Ramos (cell line): ENCODE measurements around the gene DISP3.

Experiments used
- in situ Hi-C: fragments of 300-500 bp; cut with MboI; formaldehyde crosslinking; loops from one replicate; pipeline ENCODE4 v1.14.3; 2022; ENCODE audit warnings: low sequenced_read_pairs; ENCODE audit not compliant: unreplicated experiment

DISP3 gene

DNA sequence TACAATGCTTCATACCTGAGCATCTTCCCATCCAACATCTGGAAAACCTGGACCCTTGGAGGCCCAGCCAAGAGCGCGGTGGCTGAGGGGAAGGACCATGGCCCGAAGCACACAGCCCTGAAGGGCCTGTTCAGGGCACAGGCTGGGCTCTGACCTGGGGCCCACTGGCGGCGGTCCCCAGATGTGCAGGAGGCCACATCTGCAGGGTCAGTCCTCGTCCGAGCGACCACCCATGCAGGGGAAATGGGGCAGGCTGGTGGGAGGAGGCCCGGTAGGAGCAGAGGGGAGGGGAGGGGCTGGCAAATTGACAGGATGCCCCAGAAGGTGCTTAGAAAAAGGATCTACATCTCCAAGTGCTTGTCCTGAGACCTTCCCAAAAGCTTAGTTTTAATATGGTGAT, 59.9 kb downstream of the DISP3 start:
- in situ Hi-C loops: no loop called here

DNA sequence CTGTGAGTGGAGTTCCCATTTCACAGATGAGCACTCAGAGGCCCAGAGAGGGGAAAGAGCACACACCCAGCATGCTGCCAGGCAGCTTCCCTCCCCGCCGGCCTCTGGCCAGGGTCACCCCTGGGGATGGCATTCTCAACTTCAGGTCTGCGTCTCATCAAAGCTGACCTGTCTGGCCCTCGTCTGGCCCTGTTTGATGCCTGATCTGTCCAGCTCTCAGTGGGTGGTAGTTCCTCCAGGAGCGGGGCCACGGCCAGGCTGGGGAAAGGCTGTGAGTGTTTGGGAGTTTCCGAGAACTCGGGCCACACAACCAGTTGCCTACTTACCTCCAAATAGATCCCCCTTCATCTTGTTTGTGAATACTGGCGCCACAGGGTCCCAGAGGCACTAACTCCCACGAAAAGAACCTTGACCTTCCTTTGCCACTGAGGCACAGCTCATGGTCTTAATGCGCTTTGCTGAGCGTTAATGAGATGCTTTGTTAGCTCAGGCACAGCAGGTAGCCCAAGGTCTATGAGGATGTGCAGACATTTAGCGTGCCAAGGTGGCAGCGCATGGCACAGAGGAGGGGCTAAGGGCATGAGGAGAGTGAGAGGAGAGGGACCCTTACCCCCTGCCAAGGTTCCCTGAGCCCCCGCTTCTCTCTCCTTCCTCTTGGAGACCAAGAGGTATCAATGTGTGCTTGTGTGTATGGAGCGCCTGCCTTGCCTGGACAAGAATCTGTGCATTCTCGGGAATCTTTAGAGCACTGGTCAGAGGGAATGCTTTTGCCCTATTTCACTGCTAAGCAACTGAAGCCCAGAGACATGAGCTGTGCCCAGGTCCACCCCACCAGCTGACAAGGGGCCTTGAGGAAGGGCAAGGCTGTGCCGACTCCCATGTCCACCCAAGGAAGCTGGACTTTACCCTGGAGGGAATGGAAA, 61.2 kb downstream of the DISP3 start:
- in situ Hi-C loops: no loop called here

GRCh38 chr1:11540773-11541160, 61.8 kb downstream of the DISP3 start:
- in situ Hi-C loops: no loop called here

- in situ Hi-C loops: no loop called here
These were observed 62.3 kb downstream of the DISP3 start for GRCh38 chr1:11541236-11541635.

- in situ Hi-C loops: no loop called here
These were observed 63.0 kb downstream of the DISP3 start for GRCh38 chr1:11541956-11542355.

GRCh38 chr1:11543392-11543791, 64.4 kb downstream of the DISP3 start:
- in situ Hi-C loops: no loop called here

GRCh38 chr1:11543796-11544195, 64.8 kb downstream of the DISP3 start:
- in situ Hi-C loops: no loop called here

DNA sequence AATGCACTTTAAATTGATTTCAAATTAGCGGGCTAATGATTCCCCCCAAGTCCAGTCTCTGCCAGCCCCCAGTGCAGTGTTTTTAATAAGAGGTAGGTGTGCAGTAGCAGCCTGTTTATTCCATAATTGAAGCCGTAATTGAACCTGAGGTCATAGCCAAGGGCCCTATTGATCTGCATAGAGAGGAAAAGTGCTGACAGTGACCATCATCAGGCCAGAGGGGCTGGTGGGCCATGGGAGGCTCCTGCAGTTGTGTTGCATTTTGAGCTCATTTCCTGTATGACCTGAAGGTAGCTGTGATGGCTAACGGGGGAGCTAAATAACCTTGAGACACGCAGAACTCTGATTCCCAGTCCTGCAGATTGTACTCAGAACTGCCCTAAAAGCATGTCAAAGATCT, 67.5 kb downstream of the DISP3 start:
- in situ Hi-C loops: no loop called here

DNA sequence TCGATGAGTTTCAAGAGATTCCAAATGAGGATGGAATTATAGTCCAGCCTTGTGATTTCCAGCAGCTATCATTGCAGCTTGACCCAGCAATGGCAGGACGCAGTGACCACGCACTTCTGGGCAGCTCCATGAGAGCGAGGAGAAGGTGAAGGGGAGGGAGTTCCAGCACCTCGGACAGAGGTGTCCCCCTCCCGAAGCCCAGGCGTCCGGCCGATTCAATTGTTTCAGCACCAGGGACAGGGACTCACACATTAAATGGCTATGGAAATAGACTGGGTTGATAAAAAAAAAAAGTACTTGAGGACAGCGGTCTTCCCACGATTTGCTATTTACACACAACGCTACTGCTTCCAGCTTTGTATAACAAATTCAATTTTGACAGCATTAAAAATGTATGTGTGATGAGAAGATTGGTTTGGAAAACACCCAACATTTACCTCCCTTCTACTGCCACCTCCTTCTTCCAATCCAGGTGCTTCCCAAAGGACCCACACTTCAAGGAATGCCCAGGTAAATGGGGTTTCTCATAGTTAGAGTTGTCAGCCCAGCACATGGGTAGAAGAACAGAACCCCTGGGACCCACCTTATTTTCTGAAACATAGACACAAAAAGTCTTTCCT, 71.8 kb downstream of the DISP3 start:
- in situ Hi-C loops: no loop called here

- in situ Hi-C loops: no loop called here
These were observed 79.3 kb downstream of the DISP3 start for GRCh38 chr1:11558276-11558675.

- in situ Hi-C loops: no loop called here
These were observed 80.1 kb downstream of the DISP3 start for GRCh38 chr1:11558871-11559590.

DNA sequence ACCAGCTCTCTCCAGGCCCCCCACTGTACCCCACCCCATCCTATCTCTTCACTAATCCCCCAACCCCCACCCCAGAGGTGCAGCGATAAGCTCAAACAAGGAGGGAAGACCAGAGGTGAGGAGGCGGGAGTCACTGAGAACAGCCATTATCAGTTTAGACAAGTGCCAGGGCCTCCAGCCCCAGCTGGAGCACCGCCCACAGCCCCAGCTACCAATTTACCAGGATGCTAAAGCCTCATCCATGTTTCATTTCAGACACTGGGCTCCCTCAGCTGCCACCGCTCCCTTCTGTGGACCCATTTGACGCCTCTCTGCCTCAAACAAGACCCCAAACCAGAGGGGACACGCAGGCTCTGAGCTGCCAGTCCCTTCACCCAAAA, 80.6 kb downstream of the DISP3 start:
- in situ Hi-C loops: no loop called here

DNA sequence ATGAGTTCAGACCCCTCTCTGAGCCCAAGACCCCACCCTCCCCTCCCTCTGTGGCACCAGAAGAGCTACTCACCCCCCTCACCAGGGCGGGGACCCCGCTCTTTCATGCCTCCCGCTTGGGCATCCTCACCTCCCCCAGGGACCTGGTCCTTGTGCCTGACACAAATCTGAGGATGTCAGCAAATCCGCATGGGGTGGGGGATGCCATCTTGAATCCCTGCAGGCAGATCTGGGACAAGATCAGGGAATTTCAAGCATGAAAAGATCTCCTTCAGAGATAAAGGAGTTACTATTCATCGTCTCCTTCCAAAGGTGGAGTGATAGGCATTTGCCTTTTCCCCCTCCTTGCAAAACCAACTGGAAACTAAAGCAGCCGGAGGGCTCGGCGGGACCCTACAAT, 81.1 kb downstream of the DISP3 start:
- in situ Hi-C loops: no loop called here

DNA sequence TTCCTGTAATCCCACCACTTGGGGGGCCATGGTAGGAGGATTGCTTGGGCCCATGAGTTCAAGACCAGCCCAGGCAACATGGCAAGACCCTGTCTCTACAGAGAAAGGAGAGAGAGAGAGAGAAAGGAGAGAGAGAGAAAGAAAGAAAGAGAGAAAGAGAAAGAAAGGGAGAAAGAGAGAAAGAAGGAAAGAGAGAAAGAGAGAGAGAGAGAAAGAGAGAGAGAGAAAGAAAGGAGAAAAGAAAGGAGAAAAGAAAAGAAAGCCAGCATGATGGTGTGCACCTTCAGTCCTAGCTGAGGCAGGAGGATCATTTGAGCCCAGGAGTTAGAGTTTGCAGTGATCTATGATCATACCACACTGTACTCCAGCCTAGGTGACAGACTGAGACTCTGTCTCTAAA, 82.8 kb downstream of the DISP3 start:
- in situ Hi-C loops: no loop called here

DNA sequence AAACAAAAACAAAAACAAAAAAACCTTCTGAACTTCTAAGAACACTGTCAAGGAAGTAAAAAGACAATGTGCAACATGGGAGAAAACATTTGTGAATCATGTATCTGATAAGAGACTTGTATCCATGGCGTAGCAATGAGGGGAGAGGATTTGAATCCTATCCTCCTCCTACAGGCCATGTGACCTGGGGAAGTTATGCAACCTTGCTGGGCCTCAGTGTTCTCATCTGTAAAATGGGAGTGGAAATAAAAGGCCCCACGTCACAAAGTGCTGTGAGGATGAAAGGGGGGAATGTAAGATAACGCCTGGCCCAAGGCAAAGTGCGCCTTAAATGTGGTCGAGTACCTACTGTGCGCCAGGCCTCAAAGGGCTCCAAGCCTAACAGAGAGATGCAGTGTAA, 83.7 kb downstream of the DISP3 start:
- in situ Hi-C loops: no loop called here

- in situ Hi-C loops: no loop called here
These were observed 84.7 kb downstream of the DISP3 start for GRCh38 chr1:11563560-11564069.

DNA sequence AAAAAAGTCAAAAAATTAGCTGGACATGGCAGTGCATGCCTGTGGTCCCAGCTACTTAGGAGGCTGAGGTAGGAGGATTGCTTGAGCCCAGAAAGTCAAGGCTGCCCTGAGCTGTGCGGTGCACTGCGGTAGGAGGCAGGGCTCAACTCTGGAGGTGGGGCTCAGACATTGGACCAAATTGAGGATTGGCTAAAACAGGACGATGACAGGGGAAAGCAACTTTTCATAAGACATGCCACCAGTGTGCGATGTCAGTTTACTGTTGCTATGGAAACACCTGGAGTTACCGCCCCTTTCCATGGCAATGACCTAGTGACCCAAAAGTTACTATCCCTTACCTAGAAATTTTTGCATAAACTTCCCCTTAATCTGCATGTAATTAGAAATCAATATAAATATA, 85.3 kb downstream of the DISP3 start:
- in situ Hi-C loops: no loop called here

DNA sequence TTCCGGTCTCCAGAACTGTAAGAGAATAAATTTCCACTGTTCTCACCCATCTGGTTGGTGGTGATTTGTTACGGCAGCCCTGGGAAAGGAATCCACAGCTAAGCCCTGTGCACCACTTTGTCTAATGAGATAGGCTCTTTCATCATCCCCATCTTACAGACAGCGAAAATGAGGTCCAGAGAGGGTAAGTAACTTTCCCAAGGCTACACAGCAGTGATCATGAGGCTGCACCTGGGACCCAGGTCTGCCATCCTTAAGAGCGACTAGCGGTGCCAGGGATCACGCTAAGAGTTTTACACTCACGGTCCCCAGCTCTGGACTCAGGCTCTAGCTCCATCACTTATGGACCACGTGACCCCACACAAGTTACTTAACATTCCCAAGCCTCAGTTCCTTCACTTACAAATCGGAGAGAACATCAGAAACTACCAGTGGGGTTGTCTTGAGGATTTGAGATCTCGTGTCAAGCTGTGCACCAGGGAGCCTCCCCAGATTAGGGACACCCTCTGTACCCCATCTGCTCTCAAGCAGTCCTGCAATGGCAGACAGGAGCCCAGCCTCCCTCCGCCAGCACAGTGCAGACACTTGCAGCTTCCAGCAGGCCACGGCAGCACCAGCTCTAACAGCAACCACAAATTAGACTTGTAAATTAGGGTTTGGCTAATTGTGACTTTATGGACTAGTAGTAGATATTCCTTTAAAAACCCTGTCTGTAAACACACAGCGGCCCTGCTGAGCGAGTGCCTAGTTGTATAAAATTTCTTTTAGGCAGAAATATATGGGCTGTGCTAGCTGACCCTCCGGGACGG, 87.3 kb downstream of the DISP3 start:
- in situ Hi-C loops: no loop called here

GRCh38 chr1:11567244-11568065, 88.5 kb downstream of the DISP3 start:
- in situ Hi-C loops: no loop called here
